ENCODE results near the gene MFSD12. TPM values are rescaled to one million over a fixed set of nuclear protein-coding genes. Genes with fewer than 3 reads are reported as not detected.
"Not testable (repeated sequence)": the region's sequence is repeated elsewhere in the genome, so short reads cannot be mapped to it uniquely, and the experiment has no call there.

MFSD12 gene
- total RNA-seq, 1 donor from 2014 or later, result 80.9 TPM

DNA sequence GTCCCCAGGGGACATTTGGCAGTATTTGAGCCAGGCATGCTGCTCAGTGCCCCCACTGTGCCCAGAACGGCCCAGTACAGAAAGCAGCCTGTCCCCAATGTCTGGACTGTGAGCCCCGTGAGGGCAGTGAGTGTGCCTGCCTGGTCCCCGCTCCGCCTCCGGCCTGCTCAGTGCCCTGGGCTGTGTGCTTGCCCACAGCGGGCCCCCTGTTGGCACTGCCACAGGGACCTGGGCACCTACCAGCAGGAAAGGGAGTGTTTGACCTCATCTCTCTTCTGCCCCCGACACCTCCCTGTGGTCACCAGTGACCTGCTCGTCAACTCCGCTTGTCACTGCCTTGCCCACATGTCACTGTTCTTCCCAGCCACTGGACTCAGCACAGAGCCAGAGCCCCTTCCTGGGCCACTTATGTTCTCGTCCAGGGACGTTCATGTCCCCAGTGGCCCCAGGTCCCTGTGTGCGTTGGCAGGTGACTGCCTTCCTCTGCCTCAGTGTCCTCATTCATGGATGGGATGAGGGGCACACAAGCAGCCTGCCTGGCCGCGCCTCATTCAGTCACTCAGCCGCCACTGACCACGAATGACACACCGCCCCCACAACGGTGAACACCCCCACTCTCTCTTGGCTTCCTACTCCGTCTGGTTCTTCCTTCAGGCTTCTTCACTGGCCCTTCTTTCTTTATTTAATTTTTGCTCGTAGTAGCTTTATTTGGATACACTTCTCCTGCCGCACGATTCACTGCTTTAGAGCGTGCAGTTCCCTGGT, 48.4 kb downstream of the MFSD12 start:
- Mint-ChIP-seq H3K9me3 (no peaks in the 10 kb centered on the region), H3K27me3 (no peaks in the 10 kb centered on the region), H3K27ac (peak overlapping the region; percentile 73), H3K4me3 (peak overlapping the region; percentile 95), H3K36me3 (peaks cover 3% of the 10 kb centered on the region), H3K4me1 (ENCODE audit: unreplicated experiment) (peaks cover 18% of the 10 kb centered on the region)
- no peak for DNase-seq (ENCODE audit: extremely low spot score, unreplicated experiment)
- TF ChIP-seq, protein P1, sequence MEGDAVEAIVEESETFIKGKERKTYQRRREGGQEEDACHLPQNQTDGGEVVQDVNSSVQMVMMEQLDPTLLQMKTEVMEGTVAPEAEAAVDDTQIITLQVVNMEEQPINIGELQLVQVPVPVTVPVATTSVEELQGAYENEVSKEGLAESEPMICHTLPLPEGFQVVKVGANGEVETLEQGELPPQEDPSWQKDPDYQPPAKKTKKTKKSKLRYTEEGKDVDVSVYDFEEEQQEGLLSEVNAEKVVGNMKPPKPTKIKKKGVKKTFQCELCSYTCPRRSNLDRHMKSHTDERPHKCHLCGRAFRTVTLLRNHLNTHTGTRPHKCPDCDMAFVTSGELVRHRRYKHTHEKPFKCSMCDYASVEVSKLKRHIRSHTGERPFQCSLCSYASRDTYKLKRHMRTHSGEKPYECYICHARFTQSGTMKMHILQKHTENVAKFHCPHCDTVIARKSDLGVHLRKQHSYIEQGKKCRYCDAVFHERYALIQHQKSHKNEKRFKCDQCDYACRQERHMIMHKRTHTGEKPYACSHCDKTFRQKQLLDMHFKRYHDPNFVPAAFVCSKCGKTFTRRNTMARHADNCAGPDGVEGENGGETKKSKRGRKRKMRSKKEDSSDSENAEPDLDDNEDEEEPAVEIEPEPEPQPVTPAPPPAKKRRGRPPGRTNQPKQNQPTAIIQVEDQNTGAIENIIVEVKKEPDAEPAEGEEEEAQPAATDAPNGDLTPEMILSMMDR (conservative IDR thresholded peaks at IDR 0.05), result no peak

DNA sequence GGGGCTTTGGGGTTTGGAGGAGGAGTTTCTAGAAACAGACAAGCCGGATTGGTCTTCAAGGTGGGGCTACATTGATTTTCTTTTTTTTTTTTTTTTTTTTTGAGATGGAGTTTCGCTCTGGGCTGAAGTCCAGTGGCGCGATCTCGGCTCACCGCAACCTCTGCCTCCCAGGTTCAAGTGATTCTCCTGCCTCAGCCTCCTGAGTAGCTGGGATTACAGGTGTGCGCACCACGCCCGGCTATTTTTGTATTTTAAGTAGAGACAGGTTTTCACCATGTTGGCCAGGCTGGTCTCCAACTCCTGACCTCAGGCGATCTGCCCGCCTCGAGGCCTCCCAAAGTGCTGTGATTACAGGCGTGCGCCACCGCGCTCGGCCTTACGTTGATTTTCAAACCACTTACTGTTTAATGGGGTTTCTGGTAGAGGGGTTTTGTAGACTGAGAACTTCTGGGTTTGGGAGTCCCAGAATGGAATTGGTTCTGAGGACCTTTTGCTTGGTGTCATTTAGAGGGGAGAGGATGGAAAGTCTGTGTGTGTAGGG, 49.2 kb downstream of the MFSD12 start:
- H3K4me1 Mint-ChIP-seq (ENCODE audit: unreplicated experiment), result peaks cover 18% of the 10 kb centered on the region
- H3K27ac Mint-ChIP-seq; DNase-seq (ENCODE audit: extremely low spot score, unreplicated experiment); H3K27me3 Mint-ChIP-seq; H3K9me3 Mint-ChIP-seq; H3K36me3 Mint-ChIP-seq: not testable (repeated sequence)
- H3K4me3 Mint-ChIP-seq, result peak overlapping the region; percentile 95

DNA sequence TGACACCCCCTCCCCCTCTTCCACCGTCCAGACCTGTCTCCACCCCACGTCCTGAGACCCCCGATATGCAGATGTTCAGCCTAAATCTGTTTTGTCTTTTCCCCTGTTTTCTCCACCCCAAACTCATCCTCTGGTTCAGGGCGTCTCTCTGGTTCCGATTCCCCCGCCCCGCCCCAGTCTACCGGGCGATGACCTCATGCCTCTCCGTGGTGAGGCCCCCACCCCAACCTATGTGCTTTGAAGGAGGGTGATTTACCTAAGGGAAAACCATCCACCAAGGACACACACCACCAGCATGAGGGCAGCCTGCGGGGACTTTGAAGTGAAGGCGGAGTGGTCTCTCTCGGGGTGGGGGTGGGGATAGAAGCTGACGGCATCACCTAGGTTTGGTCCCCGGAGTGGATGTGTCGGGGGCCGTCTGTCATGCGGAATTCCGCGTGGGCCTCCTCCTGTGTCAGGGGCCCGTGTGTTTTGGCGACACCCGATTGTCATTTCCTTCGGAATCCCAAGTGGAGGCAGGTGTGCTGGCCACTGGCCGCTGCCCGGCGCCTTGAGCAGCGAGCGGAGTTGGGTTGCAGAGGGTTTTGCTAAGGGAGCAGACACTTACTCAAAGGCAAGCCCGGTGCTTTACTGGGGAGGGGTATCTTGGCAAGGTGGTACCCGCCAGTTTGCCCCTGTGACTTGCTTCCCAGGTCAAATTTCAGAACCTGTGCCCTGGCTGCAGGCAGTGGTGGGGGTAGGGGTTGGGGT, 49.8 kb downstream of the MFSD12 start:
- Mint-ChIP-seq H3K4me3 (peak overlapping the region; percentile 95), H3K36me3 (peaks cover 3% of the 10 kb centered on the region), H3K4me1 (ENCODE audit: unreplicated experiment) (peaks cover 18% of the 10 kb centered on the region), H3K27me3 (no peaks in the 10 kb centered on the region), H3K9me3 (no peaks in the 10 kb centered on the region), H3K27ac (peak overlapping the region; percentile 93)
- DNase-seq (ENCODE audit: extremely low spot score, unreplicated experiment), result no peak
- TF ChIP-seq, protein P1 (conservative IDR thresholded peaks at IDR 0.05), result no peak

DNA sequence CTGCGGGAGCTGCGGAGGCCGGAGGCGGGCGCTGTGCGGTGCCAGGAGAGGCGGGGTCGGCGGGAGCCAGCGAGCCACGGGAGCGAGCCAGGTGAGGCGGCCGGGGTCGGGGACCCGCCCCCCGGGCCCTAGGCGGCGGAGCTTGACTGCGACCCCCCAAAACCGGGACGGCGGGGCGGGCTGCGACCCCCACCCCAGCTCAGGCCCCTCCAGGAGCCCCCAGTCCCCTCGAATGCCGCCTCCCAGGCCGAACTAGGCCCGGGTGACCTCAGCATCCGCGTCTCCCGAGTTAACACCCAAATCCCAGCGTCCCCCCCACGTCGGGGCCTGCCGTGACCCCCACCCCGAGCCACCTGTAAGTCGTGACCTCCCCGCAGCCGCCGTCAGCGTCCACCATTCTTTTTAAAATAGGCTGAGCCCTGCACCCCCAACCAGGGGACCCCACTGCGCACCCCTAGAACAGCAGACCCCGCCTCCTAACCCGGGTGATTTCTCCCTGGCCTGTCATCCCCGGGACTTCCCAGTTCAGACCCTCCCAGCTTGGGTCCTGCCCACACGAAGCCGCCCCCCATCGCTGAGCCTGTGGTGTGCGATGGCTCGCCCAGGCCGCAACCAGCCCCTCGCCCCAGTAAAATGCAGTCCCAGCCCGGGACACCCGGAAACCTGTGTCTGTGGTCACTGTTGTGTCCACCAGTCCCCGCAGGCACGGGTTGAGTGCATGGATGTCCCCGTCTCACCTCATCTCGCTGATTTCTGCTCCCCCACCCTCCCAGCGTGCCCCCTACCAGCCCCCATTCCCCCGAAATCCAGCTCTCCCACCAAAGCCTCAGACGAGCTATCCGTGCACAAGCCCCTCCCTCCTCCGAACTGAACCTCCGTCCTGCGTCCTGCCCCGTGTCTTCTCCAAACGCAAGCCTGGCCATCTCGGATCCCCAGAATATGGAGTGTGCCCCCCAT, 50.7 kb downstream of the MFSD12 start:
- no peak for DNase-seq (ENCODE audit: extremely low spot score, unreplicated experiment)
- Mint-ChIP-seq H3K36me3 (peaks cover 3% of the 10 kb centered on the region), H3K27ac (peak overlapping the region; percentile 93), H3K4me3 (peak overlapping the region; percentile 95), H3K27me3 (no peaks in the 10 kb centered on the region), H3K4me1 (ENCODE audit: unreplicated experiment) (peaks cover 18% of the 10 kb centered on the region), H3K9me3 (no peaks in the 10 kb centered on the region)
- TF ChIP-seq, protein P1 (conservative IDR thresholded peaks at IDR 0.05), result no peak

DNA sequence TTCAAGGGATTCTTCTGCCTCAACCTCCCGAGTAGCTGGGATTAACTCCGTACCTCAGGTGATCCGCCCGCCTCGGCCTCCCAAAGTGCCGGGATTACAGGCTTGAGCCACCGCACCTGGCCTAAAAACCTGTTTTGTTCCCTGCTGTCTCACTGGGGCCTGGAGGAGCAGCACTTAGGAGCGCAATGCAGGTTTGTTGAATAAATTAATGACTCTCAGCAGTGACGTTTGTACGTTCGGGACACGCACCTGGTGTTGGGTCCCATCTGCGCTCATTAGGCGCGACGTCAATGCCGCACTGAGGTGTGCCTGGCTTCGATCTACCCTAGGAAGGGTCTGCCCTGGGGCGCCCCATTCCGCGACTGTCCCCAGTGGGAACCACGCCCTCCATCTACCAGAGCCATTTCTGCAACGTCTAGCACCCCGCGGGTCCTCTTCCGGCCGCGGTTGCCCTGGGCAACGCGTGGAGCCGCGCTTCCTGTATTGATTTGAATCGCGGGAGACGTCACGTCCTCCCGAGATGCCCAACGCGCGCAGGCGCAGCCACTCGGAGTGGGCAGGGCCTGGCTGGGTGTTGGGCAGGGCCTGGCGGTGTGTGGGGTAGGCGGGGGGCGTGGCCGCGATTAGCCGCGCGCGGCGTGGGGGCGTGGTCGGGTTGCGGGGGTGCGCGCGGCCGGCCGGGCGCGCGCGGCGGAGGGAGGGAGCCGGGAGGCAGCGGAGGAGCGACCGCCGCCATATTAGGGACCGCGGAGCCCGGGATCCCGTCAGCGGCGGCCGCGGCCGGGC, 51.6 kb downstream of the MFSD12 start, which contains the start of gene FZR1:
TSS of gene FZR1 (plus strand) at position 714 of the 786 bp plus-strand sequence. CDS start 16,679 bp downstream, outside the sequence.
- H3K36me3 Mint-ChIP-seq, result peaks cover 3% of the 10 kb centered on the region
- peak; percentile 100 for DNase-seq (ENCODE audit: extremely low spot score, unreplicated experiment)
- H3K9me3 Mint-ChIP-seq, result peaks cover 3% of the 10 kb centered on the region
- H3K27me3 Mint-ChIP-seq, result no peaks in the 10 kb centered on the region
- TF ChIP-seq, protein P1 (conservative IDR thresholded peaks at IDR 0.05), result no peak
- H3K27ac Mint-ChIP-seq, result peak within 1 kb of the TSS; percentile 98
- peak within 1 kb of the TSS; percentile 95 for H3K4me3 Mint-ChIP-seq
- peaks cover 21% of the 10 kb centered on the region for H3K4me1 Mint-ChIP-seq (ENCODE audit: unreplicated experiment)

Measured in type B pancreatic cell (in vitro differentiated cells).